Naive B cell (primary cell): ENCODE data around the gene USP54. TPM values are rescaled to one million over a fixed set of nuclear protein-coding genes. Genes with fewer than 3 reads are reported as not detected.
A peak's percentile ranks its signal among the peaks of the same experiment; 100 is the strongest.
"Not testable (repeated sequence)": the region's sequence is repeated elsewhere in the genome, so short reads cannot be mapped to it uniquely, and the experiment has no call there.

ENCODE experiments used
- ATAC-seq, 2 donors: fragments of 150-1000 bp; cut with Tn5 transposase; 2 replicates each; pipeline ENCODE4 v1.10.0; 2021; ENCODE audit warnings: low read depth in 2 of 2, mild to moderate bottlenecking in 2 of 2, moderate library complexity in 2 of 2
- DNase-seq: peaks from one replicate; pipeline ENCODE4 v3.0.0; 2022
- H3K27ac Mint-ChIP-seq, 6 donors: one replicate each; pipeline ENCODE4 v1.8.0; 2020 to 2022; ENCODE audit warnings: mild to moderate bottlenecking in 6 of 6, mixed read lengths in 6 of 6, moderate library complexity in 5 of 6, inconsistent platforms in 2 of 6
- H3K27me3 Mint-ChIP-seq, 3 donors: one replicate each; pipeline ENCODE4 v1.8.0; 2021 to 2022; ENCODE audit warnings: mixed read lengths in 3 of 3, mild to moderate bottlenecking in 1 of 3
- H3K36me3 Mint-ChIP-seq, 2 donors: one replicate each; pipeline ENCODE4 v1.8.0; 2020 to 2022; ENCODE audit warnings: mixed read lengths in 2 of 2, inconsistent platforms in 1 of 2, mild to moderate bottlenecking in 1 of 2
- H3K4me1 Mint-ChIP-seq, 3 donors: one replicate each; pipeline ENCODE4 v1.8.0; 2020 to 2022; ENCODE audit warnings: mixed read lengths in 3 of 3, inconsistent platforms in 1 of 3, mild to moderate bottlenecking in 1 of 3, moderate library complexity in 1 of 3
- H3K4me3 Mint-ChIP-seq, 8 donors: one replicate each; pipeline ENCODE4 v1.8.0; 2020 to 2022; ENCODE audit warnings: mild to moderate bottlenecking in 8 of 8, mixed read lengths in 8 of 8, moderate library complexity in 8 of 8, inconsistent platforms in 2 of 8
- H3K9me3 Mint-ChIP-seq, 7 donors: one replicate each; pipeline ENCODE4 v1.8.0; 2020 to 2022; ENCODE audit warnings: mixed read lengths in 7 of 7, mild to moderate bottlenecking in 5 of 7, inconsistent platforms in 2 of 7, moderate library complexity in 1 of 7
- polyA plus RNA-seq, 6 donors: library from polyadenylated mRNA; unstranded; fragments of 300-500 nt; fragmentation: Illumina TruSeq; gene quantifications; one replicate each; pipeline ENCODE4 v1.2.3, GENCODE V29; 2021; ENCODE audit warnings: low read depth in 6 of 6

Gene USP54, protein sequence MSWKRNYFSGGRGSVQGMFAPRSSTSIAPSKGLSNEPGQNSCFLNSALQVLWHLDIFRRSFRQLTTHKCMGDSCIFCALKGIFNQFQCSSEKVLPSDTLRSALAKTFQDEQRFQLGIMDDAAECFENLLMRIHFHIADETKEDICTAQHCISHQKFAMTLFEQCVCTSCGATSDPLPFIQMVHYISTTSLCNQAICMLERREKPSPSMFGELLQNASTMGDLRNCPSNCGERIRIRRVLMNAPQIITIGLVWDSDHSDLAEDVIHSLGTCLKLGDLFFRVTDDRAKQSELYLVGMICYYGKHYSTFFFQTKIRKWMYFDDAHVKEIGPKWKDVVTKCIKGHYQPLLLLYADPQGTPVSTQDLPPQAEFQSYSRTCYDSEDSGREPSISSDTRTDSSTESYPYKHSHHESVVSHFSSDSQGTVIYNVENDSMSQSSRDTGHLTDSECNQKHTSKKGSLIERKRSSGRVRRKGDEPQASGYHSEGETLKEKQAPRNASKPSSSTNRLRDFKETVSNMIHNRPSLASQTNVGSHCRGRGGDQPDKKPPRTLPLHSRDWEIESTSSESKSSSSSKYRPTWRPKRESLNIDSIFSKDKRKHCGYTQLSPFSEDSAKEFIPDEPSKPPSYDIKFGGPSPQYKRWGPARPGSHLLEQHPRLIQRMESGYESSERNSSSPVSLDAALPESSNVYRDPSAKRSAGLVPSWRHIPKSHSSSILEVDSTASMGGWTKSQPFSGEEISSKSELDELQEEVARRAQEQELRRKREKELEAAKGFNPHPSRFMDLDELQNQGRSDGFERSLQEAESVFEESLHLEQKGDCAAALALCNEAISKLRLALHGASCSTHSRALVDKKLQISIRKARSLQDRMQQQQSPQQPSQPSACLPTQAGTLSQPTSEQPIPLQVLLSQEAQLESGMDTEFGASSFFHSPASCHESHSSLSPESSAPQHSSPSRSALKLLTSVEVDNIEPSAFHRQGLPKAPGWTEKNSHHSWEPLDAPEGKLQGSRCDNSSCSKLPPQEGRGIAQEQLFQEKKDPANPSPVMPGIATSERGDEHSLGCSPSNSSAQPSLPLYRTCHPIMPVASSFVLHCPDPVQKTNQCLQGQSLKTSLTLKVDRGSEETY (N-terminal part only)
- 1 to 10 TPM in 2 of 6 donors, under 1 TPM in 3, not detected in 1; 0.90 to 2.3 (median 1.00) TPM for polyA plus RNA-seq

DNA sequence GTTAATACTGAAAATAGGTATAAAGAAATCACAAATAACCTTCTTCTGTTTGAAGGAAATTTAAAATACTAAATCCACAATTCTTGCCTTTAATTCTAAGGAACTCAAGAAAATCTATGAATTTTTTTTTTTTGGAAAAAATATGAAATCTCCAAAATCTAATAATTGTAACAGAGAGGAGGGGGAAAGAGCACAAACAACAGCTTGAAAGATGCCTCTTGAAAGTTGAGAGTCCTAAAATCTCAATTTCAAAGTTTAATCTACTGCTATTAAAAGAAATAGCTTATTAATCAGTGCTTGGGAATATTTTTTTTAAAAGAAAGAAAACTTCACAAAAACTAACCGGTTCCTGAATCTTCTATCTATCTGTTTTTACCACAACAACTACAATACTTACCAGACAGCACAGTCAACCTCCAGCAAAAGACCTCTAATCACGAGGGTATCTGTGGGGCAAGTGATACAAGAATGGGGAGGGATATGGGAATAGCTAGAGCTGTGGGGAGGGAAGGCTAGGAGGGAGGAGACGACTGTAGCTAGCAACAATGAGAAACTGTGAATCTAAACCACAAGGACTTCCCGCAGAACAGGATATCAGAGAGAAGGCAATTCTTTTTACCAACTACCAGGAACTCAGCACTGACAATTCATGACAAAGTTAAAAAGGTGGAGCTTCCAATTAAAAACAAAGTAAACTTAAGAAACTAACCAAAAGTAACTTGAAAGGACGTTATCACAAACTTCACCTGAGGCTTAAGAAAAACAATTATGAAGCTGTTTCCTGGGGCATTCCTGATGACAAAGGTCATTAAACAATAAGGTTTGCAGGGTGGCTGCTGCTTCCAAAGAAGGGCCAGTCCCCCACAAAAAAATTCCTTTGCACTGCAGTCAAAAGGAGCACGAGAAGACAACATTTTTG lies at the start of gene USP54:
USP54 (minus strand) TSS at position 462 of the 919 bp plus-strand sequence. CDS start 15,684 bp downstream, outside the sequence.
- H3K4me1 Mint-ChIP-seq: peaks cover 7 to 14% (median 13%) of the 10 kb centered on the region in 3 donors
- H3K9me3 Mint-ChIP-seq: peaks cover 0 to 1% (median 0%) of the 10 kb centered on the region in 7 donors
- ATAC-seq (peak in 1 of 2 donors; percentile 41), DNase-seq (no peak)
- peak within 1 kb of the TSS in 5 of 6 donors; percentile 20 to 88 (median 55) for H3K27ac Mint-ChIP-seq
- no peaks in the 10 kb centered on the region for H3K36me3 Mint-ChIP-seq
- peak within 1 kb of the TSS in 7 of 8 donors; percentile 44 to 84 (median 64) for H3K4me3 Mint-ChIP-seq
- H3K27me3 Mint-ChIP-seq: no peaks in the 10 kb centered on the region

DNA sequence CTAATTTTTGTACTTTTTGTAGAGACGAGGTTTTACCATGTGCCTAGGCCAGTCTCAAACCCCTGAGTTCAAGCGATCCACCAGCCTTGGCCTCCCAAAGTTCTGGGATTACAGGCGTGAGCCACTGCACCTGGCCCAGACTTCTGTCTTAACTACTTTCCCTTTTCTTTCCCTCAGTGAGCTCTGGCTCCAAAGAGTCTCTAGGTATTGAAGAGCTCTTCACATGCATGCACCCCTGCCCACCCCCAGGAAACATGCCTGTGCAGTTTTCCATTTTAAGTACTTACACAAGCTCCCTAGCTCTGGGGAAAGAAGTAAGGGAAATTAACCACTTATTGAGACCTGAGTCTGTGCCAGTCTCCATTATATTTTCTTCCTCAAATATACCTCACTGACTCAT lies 48.1 kb upstream of the USP54 start:
- Mint-ChIP-seq H3K27me3 (peaks cover 0 to 11% (median 0%) of the 10 kb centered on the region in 3 donors), H3K4me1 (peaks cover 0 to 10% (median 5%) of the 10 kb centered on the region in 3 donors), H3K9me3 (no peaks in the 10 kb centered on the region), H3K4me3 (no peak overlapping the region), H3K36me3 (no peaks in the 10 kb centered on the region), H3K27ac (no peak overlapping the region)
- no peak for ATAC-seq
- no peak for DNase-seq

DNA sequence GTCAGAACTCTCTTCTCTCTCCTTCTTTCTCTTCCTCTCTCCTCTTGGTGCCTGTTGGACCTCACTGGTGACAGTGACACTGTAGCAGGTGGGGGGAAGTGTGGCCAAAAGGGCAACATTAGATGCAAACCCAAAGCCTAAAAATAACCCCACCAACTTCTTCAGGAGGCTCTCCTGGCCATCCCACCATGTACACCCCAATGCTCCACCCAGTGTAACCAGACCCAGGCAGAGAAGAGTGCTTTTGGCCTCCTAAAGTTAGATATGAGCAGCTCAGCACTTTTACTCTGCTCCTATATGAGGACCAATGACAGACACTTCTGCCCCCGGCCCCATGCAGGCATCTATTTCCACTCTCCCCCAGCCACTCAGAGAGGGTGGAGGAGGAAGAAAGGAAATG lies 44.6 kb upstream of the USP54 start:
- Mint-ChIP-seq H3K27me3 (peaks cover 0 to 6% (median 0%) of the 10 kb centered on the region in 3 donors), H3K27ac (peak overlapping the region in 1 of 6 donors; percentile 24), H3K4me1 (no peaks in the 10 kb centered on the region), H3K36me3 (no peaks in the 10 kb centered on the region), H3K9me3 (no peaks in the 10 kb centered on the region), H3K4me3 (no peak overlapping the region)
- DNase-seq (no peak), ATAC-seq (no peak)

DNA sequence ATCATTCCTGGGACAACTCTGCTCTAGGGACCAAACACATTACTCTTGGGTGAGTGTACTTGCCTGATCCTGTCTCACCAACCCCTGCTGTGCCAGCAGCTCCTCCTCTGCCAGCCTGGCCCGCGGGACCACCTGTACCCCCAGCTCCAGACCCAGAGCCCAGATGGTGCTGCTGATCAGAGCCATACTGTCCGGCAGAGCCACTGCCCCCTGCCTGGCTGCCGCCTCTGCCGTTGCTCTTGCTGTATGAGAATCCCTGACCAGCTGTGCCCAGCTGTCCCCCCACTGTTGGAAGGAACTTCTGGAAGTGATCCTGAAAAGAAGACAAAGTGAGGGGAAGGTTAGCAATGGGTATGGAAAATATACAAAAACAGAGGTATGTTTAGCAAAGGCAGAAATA lies 43.3 kb upstream of the USP54 start:
- Mint-ChIP-seq H3K27ac (no peak overlapping the region), H3K9me3 (no peaks in the 10 kb centered on the region), H3K27me3 (peaks cover 0 to 6% (median 0%) of the 10 kb centered on the region in 3 donors), H3K4me1 (no peaks in the 10 kb centered on the region), H3K4me3 (no peak overlapping the region), H3K36me3 (no peaks in the 10 kb centered on the region)
- ATAC-seq: no peak
- no peak for DNase-seq

DNA sequence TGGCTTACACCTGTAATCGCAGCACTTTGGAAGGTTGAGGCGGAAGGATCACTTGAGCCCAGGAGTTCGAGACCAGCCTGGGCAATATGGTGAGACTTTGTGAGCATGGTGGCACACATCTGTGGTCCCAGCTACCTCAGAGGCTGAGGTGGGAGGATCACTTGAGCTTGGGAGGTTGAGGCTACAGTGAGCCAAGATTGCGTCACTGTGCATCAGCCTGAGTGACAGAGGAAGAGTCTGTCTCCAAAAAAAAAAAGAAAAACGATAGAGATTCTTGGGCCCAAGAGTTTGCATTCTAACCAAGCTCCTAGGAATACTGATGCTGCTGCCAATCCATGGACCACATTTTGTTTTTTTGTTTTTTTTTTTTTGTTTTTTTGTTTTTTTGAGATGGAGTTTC lies 38.0 kb upstream of the USP54 start:
- H3K4me1 Mint-ChIP-seq: peaks cover 8 to 28% (median 15%) of the 10 kb centered on the region in 3 donors
- H3K36me3 Mint-ChIP-seq: no peaks in the 10 kb centered on the region
- no peak for ATAC-seq
- H3K4me3 Mint-ChIP-seq: peak overlapping the region in 1 of 8 donors; percentile 29
- H3K27me3 Mint-ChIP-seq: peaks cover 0 to 1% (median 0%) of the 10 kb centered on the region in 3 donors
- DNase-seq: no peak
- H3K9me3 Mint-ChIP-seq: no peaks in the 10 kb centered on the region
- H3K27ac Mint-ChIP-seq: no peak overlapping the region

DNA sequence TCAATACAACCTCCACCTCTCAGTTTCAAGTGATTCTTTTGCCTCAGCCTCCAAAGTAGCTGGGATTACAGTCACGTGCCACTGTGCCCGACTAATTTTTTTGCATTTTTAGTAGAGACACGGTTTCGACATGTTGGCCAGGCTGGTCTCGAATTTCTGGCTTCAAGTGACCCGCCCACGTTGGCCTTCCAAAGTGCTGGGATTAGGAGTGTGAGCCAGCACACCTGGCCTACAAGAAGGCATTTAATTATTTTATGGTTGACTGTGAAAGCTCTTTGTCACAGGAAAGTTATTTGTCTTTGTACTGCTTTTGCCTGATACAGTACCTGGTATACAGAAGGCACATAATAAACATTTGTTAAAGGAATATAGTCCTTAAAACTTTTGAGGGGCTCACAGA lies 37.3 kb upstream of the USP54 start:
- Mint-ChIP-seq H3K4me3 (peak overlapping the region in 1 of 8 donors; percentile 8), H3K27ac (no peak overlapping the region)

DNA sequence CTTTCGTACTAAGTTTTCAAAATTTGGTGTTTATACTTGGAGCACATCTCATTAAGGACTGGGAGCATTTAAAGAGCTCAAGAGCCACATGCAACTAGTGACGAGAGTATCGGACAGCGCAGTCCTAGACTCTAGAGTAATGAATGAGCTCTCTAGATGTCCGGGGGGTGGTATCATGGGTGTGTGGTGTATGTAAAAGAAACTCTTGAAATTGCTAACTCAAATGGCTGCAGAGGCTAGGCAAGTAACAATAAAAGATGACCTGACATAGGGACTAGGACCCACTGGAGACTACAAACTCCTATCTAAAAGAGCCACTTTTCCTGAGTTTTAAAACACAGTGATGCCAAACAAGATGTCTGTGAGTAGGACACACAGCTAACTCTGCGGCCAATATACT lies 36.2 kb upstream of the USP54 start:
- Mint-ChIP-seq H3K4me3 (peak overlapping the region in 5 of 8 donors; percentile 61 to 98 (median 95)), H3K9me3 (no peaks in the 10 kb centered on the region), H3K36me3 (no peaks in the 10 kb centered on the region), H3K27ac (peak overlapping the region in 3 of 6 donors; percentile 26 to 51 (median 41)), H3K4me1 (peaks cover 8 to 28% (median 15%) of the 10 kb centered on the region in 3 donors), H3K27me3 (no peaks in the 10 kb centered on the region)
- ATAC-seq (no peak), DNase-seq (no peak)

More for the DNA sequence above, 37.3 kb upstream of the USP54 start:
- Mint-ChIP-seq H3K36me3 (no peaks in the 10 kb centered on the region), H3K9me3 (no peaks in the 10 kb centered on the region), H3K27me3 (no peaks in the 10 kb centered on the region), H3K4me1 (peaks cover 8 to 28% (median 15%) of the 10 kb centered on the region in 3 donors)
- ATAC-seq (no peak), DNase-seq (no peak)

DNA sequence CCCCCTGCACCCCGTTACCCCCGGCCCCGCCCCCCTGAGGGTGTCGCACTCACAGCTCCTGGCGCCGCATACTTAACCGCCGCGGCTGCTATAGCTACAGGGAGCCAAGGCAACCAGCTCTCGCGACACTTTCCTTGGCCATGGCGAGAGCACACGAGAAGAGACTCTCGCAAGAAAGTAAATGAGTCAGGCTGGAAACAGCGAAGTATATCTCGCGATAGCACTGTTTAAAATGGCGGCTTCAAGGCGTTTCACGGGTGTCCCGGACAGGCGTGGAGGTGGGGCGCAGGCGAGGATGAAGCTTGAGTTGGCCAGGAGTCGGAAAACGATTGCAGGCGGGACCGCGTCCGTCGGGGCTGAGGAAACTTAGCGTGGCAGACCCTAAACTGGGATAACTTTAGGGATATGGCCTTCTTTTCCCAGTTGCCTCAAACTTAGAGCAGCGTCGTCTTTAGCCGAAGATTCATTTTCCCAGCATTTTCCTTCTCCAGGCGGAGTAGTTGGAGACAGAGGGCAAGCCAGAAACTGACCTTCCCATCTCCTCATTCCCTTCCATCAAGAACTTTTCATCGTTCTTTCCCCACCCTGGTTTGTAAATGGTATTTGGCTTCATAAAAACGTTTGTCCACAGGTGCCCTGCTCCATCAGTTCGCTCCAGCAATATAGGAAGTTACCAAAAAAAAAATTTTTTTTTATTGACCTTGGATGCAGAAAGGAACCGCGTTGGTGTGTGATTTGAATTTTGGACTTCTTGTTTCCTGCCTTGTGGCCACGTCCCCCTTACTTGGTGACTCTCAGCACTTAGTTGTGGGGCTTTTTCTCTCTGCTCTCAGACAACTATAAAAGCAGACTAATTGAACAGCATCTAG lies 35.0 kb upstream of the USP54 start:
- peaks cover 8 to 28% (median 15%) of the 10 kb centered on the region in 3 donors for H3K4me1 Mint-ChIP-seq
- peak; percentile 96 to 97 for ATAC-seq

DNA sequence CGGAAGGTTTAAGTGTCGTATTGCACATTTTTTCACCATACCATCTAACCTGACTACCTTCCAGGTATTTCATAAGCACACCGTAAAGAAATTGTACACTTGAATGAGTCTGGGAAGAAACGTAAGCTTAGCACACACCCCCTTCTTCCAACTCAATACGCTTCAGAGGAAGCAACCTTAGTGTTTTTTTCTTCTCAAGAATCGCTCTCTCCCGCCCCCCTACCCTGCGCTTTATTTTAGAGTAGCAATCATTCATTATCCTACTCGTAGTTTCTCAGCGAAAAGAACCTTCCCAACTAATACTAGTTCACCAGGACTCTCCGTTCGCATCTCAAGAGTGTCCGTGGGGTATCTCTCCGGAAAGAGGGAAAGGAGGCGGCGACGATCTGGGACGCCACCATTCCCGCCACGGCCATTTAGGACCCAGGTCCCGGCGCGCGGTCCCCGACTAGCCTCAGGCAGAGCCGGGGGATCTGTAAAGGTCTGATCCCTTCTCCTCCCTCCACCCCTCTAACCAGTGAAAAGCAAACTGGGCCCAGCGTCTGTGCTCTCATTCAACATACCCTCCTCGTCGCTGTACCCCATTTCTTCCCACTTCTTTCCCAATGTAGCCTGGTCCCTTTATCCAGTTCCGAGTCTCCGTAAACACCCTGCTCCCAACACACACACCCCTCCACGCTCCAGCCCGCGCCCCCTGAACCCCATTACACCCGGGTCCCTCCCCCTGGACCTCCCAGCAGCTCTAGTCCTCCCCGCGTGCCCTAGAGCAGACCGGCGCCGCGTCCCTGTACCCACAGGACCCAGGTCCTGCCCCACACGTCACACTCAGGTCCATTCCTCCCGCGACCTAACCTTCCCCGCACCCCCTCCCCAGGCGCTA lies 34.1 kb upstream of the USP54 start:
- Mint-ChIP-seq H3K27ac (peak overlapping the region; percentile 90 to 100 (median 96)), H3K4me3 (peak overlapping the region; percentile 94 to 100 (median 98)), H3K27me3 (no peaks in the 10 kb centered on the region), H3K9me3 (no peaks in the 10 kb centered on the region), H3K36me3 (no peaks in the 10 kb centered on the region), H3K4me1 (peaks cover 8 to 28% (median 15%) of the 10 kb centered on the region in 3 donors)
- DNase-seq (no peak), ATAC-seq (peak; percentile 48 to 52)

More for the DNA sequence above, 35.0 kb upstream of the USP54 start:
- Mint-ChIP-seq H3K27me3 (no peaks in the 10 kb centered on the region), H3K36me3 (no peaks in the 10 kb centered on the region), H3K9me3 (no peaks in the 10 kb centered on the region), H3K27ac (peak overlapping the region; percentile 95 to 100 (median 98)), H3K4me3 (peak overlapping the region; percentile 94 to 100 (median 98))
- DNase-seq: peak; percentile 89

DNA sequence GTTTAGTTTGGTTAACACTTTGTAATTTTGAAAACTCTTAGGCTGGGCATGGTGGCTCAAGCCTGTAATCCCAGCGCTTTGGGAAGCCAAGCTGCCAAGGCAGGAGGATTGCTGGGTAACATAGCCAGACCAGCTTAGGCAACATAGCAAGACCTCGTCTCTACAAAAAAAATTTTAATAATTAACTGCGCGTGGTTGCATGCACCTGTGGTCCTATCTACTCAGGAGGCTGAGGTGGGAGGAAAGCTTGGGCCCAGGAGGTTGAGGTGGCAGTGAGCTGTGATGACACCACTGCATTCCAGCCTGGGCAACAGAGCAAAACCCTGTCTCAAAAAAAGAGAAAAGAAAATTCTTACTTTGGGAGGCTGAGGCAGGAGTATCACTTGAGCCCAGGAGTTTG lies 31.9 kb upstream of the USP54 start:
- Mint-ChIP-seq H3K36me3 (no peaks in the 10 kb centered on the region), H3K27me3 (no peaks in the 10 kb centered on the region), H3K4me3 (peak overlapping the region in 1 of 8 donors; percentile 51), H3K27ac (no peak overlapping the region), H3K4me1 (peaks cover 8 to 28% (median 15%) of the 10 kb centered on the region in 3 donors), H3K9me3 (no peaks in the 10 kb centered on the region)
- ATAC-seq: no peak
- no peak for DNase-seq

DNA sequence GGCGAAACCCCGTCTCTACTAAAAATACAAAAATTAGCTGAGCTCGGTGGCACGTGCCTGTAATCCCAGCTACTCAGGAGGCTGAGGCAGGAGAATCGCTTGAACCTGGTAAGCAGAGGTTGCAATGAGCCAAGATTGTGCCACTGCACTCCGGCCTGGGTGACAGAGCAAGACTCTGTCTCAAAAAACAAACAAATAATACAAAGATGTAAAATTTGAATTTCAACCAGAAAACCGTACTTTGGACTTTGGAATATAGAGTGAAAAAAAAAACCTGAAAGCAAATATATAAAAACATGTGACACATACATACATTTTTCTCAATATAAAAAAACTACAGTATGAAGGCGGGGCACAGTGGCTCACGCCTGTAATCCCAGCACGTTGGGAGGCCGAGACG lies 29.8 kb upstream of the USP54 start:
- not testable (repeated sequence) for H3K9me3 Mint-ChIP-seq
- H3K4me1 Mint-ChIP-seq: peaks cover 3 to 11% (median 7%) of the 10 kb centered on the region in 3 donors

More for the DNA sequence above, 29.8 kb upstream of the USP54 start:
- not testable (repeated sequence) for H3K36me3 Mint-ChIP-seq, H3K27me3 Mint-ChIP-seq, DNase-seq, H3K27ac Mint-ChIP-seq, ATAC-seq, H3K4me3 Mint-ChIP-seq
